GM18868 (cell line): ENCODE results near the gene TP53I13.
"Not testable (repeated sequence)": the region's sequence is repeated elsewhere in the genome, so short reads cannot be mapped to it uniquely, and the experiment has no call there.

ENCODE experiments used
- ATAC-seq: cut with Tn5 transposase; IDR thresholded peaks from one replicate; pipeline ENCODE4 v1.9.1; 2021; ENCODE audit warnings: mild to moderate bottlenecking, moderate library complexity; ENCODE audit not compliant: unreplicated experiment

Gene TP53I13, protein sequence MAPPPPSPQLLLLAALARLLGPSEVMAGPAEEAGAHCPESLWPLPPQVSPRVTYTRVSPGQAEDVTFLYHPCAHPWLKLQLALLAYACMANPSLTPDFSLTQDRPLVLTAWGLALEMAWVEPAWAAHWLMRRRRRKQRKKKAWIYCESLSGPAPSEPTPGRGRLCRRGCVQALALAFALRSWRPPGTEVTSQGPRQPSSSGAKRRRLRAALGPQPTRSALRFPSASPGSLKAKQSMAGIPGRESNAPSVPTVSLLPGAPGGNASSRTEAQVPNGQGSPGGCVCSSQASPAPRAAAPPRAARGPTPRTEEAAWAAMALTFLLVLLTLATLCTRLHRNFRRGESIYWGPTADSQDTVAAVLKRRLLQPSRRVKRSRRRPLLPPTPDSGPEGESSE

DNA sequence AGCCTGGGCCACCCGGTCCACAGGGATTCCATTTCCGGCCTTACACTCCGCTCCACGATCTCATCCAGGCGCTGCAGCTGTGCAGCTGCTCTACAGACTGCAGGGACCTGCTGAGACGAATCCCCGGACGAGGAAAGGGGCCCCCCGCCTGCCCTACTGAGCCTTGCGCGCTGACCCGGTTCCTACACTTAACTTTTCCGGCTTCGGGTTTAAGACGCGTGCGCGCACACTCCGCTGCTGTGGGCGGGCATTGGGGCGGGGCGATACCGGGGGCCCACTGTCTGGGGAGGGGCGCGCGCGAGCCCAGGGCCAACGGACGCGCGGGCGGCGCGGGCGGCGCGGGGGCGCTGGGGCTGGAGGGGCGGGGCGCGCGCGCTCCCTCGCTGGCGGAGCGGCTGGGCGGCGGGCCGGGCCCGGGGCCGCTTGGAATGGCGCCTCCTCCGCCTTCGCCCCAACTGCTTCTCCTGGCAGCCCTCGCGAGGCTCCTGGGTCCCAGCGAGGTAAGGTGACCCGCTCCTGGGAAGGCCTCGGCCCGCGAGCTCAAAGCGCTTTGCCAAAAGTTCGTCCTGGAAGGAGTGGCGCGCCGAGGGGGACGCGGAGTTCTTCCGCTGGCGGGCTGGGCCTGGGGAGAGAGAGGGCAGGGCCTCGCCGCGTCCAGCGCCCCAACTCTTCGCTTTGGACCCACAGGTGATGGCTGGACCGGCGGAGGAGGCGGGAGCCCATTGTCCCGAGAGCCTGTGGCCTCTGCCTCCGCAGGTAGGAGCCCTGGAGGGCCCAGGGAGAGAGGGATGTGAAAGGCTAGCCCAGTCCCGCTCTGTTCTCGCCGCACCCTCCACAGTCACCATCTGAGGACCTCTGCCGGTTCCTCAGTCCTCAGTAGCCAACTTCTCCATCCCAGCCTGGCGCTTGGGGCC lies at the start of gene TP53I13:
TSS of gene TP53I13 (plus strand) at position 371 of the 914 bp plus-strand sequence. CDS start at position 429, 58 bp downstream.
- ATAC-seq = peak; percentile 40

DNA sequence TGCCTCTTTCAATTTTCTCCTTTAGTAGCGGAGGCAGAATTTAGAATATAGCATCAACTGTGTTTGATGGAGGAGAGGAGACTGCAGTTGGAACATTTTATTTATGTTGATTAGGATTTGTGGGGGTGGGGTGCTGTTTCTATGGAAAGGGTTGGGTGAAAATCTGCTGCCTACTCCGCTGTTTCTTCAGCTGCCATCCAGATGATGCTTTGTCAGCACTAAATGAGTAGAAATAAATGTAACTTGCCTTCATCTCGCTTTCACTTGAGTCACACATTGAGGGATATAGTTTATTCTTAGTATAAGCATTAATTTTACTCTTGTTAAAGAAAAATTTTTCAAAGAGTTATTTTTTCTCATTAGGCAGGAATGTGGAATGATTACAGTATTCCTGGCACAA lies 43.8 kb upstream of the TP53I13 start:
- no peak for ATAC-seq

DNA sequence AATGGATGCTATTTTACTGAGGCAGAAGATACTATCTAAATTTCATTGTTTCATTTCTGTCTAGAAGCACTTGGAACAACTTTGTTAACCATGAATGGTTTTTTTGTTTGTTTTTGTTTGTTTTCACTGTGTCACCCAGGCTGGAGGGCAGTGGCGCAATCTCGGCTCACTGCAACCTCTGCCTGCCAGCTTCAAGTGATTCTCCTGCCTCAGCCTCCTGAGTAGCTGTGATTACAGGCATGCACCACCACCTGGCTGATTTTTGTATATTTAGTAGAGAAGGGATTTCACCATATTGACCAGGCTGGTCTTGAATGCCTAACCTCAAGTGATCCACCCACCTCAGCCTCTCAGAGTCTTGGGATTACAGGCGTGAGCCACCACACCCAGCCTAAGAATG lies 42.2 kb upstream of the TP53I13 start:
- ATAC-seq = no peak

DNA sequence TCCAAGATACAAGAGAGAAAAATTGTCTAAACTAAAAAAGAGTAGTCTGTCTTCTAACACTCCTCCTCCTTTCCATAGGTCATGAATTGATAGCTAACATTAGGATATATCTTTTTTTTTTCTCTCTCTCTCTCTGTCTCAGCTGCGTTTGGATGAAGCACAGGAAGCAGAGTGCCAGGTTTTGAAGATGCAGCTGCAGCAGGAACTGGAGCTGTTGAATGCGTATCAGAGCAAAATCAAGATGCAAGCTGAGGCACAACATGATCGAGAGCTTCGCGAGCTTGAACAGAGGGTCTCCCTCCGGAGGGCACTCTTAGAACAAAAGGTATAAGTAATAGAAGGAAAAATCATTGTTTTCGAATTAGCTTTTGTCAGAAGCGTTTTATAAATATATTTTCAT lies 34.5 kb upstream of the TP53I13 start:
- ATAC-seq = no peak

DNA sequence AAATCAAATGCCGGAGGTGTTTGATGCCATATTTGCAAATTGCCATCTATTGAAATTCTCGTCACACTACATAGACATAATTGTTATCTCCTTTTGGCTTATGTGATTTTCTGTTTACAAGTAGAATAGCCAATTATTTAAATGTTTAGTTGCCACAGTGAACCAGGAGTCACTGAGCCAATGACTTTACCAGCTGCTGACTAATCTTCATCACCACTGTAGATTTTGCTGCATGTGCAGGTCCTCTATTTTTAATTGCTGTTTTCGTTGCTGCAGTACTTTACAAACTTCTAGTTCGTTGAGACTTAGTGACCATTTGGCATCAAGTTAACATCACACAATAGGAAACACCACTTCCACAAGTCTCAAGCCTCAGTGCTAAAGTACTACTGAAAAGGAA lies 24.4 kb upstream of the TP53I13 start:
- ATAC-seq = no peak

DNA sequence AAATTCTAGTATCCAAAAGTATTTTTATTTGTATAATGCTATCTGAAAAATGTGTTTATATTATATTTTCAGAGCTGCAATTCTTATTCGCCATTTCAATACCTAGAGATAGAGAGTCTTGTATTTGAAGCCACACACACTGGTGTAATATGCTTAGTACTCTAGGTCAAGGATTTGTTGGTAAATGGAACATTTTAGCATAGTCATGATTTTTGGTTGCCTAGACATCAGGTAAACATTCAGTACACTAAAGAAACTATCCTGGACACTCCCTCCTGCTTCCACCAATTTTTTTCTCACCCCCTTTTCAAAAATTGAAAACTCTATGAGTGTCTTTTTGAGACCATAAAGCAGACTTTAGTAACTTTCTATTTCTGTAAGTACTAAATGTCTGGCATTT lies 22.4 kb upstream of the TP53I13 start:
- ATAC-seq = no peak

DNA sequence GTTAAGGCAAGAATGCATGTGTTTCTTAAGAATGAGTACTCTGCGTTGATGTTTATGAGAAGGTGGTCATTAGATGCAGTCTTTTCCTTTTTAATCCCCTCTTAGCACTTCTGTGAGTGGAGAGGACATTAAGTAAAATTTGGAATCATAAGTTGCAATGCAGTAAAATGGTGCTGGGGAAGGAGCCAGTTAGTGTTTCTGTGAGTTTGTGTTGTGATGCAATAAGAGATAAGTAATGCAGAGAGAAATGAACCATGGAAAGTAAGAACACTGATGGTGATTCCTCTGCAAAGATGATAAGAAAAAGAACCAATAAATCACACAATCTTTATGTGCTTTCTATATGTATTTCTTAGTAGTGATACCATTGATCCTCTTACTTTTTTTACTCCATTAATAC lies 21.7 kb upstream of the TP53I13 start:
- ATAC-seq = no peak

DNA sequence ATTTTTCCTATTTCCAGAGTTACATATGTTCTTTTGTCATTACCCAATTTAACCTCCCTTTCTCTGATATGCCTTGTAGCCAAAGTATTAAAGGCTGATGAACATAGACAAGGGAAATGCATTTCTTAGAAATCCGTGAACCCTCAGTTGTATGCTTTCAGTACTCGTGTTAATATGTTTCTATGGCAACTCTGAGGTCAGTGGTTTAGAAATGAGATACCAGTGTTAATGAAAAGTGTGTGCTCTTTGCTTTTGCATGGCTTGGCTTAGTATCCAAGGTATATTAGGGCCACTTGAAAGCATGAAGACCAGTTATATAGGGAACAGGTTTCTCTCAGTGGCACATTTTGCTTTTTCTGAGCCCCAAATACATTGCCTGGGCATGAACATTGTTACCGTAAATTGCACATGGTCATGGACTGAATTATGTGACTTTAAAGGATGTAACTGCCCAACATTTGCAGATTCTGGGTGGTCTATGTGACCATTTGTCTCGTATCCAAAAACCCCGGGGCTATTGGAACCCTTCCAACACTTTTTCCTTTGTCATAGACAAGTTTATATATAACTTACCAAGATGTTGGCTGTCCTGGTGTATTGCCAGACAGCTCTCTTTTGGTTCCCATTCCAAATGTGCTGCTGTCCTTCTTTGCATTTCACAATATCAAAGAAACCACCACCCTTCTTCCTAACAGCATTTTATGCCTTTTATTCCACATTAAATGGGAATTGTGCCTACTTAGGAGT lies 19.2 kb upstream of the TP53I13 start:
- no peak for ATAC-seq

DNA sequence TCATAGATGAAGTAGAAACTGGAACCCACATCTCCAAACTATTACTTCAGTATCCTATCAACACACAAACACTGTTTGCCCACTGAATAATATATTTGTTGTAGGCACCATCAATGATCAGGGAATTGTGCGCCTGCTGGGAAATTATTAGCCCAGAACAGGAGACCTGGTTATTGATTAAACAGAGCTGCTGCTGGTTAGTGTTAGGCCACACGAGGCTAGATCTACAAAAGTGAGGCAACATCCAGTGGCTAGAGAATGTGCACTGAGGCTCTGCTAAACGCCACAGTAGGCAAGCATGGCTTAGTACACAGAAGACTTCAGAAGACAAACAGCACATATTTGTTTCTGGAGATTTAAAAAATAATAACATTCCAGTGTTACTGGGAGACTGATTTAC lies 12.7 kb upstream of the TP53I13 start:
- ATAC-seq = no peak

DNA sequence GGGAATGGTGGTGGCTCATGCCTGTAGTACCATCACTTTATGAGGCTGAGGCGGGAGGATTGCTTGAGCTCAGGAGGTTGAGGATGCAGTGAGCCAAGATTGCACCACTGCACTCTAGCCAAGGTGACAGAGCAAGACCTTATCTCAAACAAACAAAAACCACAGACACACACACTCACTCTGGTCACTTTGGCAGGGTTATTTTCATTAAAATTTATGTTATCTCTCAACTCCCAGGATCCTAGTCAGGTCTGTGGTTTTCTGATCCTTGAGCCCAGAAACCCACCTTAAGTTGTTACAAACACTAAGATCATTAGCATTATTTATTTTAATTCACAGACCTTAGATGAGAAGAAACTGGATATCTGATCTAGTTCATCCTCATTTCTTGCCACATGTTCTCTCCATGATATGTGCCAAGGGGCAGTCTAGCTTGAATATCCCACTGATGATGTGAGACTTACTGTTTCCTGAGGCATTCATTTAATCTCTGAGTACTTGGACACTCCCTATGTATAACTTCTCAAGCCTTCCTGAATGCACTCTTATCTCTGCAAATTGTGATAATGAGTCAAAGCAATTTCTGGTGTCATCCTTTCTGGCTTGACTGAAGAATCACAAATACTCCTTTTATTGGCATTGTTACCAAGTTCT lies 11.3 kb upstream of the TP53I13 start:
- ATAC-seq = no peak

DNA sequence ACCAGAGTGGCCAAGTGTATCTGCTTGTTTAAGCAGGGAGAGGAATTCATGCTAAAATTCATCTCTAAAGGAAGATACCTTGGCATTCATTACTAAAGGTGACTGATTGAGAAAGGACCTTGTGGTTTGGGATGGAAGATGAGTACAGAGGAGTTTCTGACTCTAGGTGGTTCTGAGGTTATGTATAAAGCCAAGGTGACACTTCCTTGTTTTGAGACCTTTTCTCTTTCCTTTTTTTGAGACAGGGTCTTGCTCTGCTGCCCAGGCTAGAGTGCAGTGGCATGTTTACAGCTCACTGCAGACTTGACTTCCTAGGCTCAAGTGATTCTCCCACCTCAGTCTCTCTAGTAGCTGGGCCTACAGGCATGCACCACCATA lies 10.8 kb upstream of the TP53I13 start:
- no peak for ATAC-seq

DNA sequence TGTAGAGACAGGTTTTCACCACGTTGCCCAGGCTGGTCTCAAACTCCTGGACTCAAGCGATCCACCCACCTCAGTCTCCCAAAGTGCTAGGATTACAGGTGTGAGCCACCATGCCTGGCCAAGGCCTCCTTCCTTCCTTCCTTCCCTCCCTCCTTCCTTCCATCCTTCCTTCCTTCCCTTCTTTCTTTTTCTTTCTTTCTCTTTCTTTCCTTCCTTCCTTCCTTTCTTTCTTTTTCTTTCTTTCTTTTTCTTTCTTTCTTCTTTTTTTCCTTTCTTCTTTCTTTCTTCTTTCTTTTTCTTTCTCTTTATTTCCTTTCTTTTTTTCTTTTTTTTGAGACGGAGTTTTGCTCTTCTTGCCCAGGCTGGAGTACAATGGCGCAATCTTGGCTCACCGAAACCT lies 10.4 kb upstream of the TP53I13 start:
- ATAC-seq = not testable (repeated sequence)

DNA sequence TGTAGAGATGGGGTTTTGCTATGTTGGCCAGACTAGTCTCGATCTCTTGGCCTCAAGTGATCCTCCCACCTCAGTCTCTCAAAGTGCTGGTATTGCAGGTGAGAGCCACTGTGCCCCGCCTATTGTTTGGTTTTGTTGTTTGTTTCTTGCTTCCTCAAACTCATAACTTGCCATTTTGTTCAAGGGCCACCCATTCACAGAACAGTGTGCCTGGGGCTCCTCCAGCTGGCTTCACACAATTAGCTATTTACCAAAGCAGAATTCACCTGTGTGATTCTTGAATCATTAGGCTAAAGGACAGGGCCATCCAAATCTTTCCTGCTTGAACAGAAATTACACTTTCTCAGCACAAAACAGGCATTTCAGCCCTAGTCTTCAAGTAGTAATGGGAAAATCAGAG lies 8.9 kb upstream of the TP53I13 start:
- ATAC-seq = no peak

DNA sequence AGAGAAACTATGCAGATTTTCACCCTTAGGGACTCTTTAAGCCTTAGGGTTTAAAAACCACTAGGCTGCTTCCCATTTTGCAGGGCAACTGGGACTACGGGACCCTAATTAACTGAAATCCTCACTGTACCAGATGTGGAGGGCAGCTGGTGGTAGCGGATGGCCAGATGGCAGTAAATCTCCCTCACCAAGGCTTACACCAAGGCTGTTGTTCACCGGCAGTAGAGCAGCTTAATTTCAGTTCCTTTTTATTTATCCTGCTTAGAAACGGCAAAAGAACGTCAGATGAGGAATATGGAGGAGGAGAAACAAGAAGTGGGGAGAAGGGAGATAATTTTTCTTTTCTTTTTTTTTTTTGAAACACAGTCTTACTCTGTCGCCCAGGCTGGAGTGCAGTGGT lies 8.2 kb upstream of the TP53I13 start:
- no peak for ATAC-seq

DNA sequence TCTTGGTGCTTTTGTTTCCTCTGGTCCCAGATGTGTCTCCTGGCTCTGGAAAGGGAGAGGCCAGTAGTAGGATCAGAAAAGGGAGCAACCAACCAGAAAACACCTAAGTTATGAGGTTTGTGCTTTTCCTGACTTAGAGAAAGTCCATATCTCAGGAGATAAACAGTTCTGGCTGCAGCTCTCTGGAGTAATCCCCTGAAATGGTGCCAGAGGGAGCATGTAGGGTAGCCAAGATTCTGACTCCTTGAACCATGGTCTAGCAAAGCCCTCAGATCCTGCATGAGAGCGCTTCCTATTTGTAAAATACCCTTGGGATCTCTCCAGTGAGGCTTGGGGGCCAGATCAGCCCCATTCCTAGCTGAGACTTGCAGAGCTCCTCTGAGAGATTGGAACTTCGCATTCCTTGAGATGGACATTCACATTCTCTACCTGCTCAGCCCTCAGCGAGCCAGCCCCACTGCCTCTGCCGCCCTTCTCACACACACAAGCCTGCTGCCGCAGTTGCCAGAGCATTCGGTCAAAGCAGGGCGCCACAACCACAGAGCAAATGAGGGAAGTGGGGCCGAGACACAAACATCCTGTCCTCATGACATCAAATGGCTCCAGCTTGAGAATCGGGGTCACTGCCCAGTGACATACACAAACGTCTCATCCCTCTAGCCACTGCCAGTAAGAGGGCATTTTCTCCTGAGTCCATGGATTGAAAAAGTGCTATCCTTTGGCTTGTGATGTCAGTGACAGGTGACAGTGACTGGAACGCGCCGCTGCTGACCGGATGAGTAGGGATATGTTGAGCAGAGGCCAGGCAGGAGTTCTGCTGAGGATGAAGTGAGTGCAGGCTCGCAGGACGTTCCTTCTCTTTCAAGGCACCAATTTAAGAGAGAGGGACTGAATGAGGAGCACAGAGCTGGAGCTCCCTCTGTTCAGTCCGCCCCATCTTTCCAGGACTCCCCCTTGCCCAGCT lies 6.7 kb upstream of the TP53I13 start:
- no peak for ATAC-seq

DNA sequence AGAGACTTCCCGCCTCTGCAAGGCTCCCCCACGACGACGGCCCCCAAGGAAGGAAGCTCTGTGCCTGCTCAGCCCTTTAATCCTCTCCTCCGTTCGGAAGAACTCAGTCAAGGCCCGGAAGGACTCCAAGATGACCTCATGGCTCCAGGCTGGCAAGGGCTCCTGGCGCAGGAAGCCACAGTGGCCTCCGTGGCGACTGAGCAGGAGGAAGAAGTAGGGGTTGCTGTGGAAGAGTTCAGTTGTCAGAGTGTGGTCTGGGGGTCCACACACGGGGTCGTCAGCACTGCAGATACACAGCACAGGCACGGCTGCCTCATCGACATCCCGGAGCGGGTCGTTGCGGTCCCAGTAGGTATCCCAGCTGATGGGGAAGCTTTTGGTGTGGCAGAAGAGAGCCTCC lies 5.9 kb upstream of the TP53I13 start:
- ATAC-seq = no peak

DNA sequence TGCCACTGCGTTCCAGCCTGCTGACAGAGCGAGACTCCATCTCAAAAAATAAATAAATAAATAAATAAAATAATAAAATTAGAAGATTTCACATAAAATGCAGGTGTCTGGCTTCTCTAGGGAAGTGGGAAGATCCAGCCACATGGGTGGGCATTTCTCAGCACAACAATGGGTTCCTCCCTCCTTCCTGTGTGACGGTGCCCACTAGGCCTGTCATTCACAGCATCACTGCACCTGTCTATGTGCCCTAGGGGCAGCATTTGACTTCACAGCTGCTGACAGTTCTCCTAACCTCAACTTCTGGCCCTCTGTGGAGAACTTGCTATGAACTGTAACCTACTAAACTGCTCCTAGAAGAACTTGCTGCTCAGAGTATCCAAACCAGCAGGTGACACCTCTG lies 4.7 kb upstream of the TP53I13 start:
- ATAC-seq = no peak

DNA sequence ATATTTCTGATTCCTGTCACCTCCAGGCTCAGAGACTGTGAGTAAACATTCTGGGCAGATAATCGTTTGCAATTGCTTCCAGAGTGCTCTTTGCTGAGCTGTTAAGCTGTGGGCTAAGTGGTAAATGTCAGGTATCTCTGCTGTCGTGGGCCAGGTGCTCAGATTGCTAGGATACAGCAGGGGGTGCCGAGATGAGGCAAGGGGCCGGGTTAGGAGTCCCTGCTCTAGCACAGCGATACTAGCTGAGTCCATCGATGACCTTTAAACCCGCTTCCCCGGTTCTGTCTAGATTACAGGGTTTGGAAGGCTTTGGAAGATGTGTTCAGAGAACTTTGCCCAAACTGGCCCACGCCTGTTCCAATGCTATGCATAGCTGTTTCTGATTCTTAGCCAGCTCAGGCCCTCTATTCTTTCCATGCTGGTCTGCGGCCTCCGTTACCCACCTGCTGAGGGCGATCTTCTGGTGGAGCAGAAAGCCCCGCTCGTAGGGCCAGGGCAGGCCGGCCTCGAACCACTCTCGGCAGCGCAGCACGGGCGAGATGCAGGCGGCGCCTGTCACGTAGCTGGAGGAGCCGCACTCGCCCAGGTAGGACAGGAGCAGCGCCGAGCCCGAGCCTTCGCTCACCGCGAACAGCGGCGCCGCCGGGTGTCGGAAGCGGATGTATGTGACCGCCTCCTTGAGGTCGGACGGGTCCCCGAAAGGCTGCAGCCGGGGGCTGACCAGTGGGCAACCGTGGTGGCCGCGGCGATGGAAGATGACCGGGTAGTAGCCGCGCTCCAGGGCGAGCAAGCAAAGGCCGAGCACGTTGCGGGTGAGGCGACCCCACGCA lies 2.6 kb upstream of the TP53I13 start:
- no peak for ATAC-seq
